H1 (cell line): ENCODE data around the gene EBF3. TPM values are rescaled to one million over a fixed set of nuclear protein-coding genes. Genes with fewer than 3 reads are reported as not detected.

Experiments used
- CHD1 ChIP-seq: IDR thresholded peaks from 2 replicates; pipeline ENCODE4 v1.6.1; 2012; ENCODE audit warnings: low read depth, low read length, improper control_type of control experiment
- PHF8 ChIP-seq: fragments of 200-600 bp; sonication (generic); conservative IDR thresholded peaks from 2 replicates; pipeline ENCODE4 v1.7.1; 2012; ENCODE audit warnings: low read depth, mild to moderate bottlenecking, inconsistent platforms, low read length, moderate library complexity
- POLR2AphosphoS5 ChIP-seq: IDR thresholded peaks from 2 replicates; pipeline ENCODE4 v1.6.1; 2011; ENCODE audit warnings: low read depth, low read length
- polyA plus RNA-seq, 7 experiments: library from polyadenylated mRNA; depleted of rRNA in 3 of 7; stranded (reverse) in 5 of 7; unstranded in 2 of 7; fragments of >200 nt in 5 of 7; fragments of 200-250 nt in 2 of 7; gene quantifications; 1 replicate in 5 of 7; 2 replicates in 1 of 7; 4 replicates in 1 of 7; pipeline versions ENCODE4 v1.2.1 to v1.2.3, GENCODE V29; 2011 to 2013; ENCODE audit warnings: missing spikeins in 2 of 7, mixed read lengths in 2 of 7
- total RNA-seq: library from RNA; stranded (reverse); fragmentation: NEBNext Ultra II Directional; extraction: Animal tissue kit (Norgen Biotek cat#: 25700); gene quantifications from 2 replicates; pipeline ENCODE4 v1.2.1, GENCODE V29; 2021

EBF3 gene
- total and polyA plus RNA-seq, 2 of the 8 experiments (the other 6 are each of a cell fraction or from before 2014, with no cell fraction given) = 0.08 to 0.26 TPM

- TF ChIP-seq PHF8 = no peak
- TF ChIP-seq CHD1 = no peak
- no peak for TF ChIP-seq POLR2AphosphoS5
Observed at GRCh38 chr10:129815898-129816655, 148.0 kb downstream of the EBF3 start (continued).
